OCI-LY1 (cell line): Measurements from ENCODE around the gene NBEAL1.

ENCODE experiments used
- EZH2 ChIP-seq: fragments of 200-600 bp; sonication (generic), shearing (Covaris generic); IDR thresholded peaks from 2 replicates; pipeline ENCODE4 v1.8.0; 2017; ENCODE audit warnings: borderline replicate concordance, mixed run types, mild to moderate bottlenecking, antibody characterized with exemption, low read length, moderate library complexity, mixed read lengths
- TF ChIP-seq, protein P1 (sequence below): fragments of 200-600 bp; sonication (generic), shearing (Covaris generic); IDR thresholded peaks from 2 replicates; pipeline ENCODE4 v1.5.1; 2017; ENCODE audit warnings: mild to moderate bottlenecking, antibody characterized with exemption, low read length, moderate library complexity, mixed read lengths

DNA sequence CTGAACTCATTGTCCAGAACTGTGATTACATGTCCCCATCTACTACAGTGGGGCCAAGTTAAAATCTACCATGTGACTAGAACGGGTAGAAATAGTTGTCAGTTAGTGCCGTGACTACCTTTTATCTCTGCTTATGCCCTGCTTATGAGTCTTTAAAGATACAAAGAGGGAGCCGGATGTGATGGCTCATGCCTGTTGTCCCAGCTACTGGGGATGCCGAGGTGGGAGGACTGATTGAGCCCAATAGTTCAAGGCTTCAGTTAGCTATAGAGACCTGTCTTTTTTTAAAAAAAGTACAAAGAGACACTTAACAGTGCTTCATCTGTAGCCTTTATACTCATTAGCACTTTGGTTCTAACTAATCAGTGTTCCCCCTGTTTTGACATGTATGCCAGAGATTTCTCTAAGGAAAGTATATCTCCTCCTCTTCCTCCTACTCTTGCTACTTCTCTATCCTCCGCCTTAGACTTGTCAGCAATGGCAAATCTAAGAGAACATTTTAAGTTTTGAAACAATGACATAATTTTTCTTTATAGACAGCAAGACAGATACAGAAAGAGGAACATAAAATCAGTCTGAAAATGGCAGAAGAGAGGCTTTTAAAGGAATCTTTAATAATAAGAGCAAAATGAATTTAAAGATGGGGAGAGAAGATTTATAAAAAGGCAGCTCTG lies 45.0 kb downstream of the NBEAL1 start:
- TF ChIP-seq, protein P1, sequence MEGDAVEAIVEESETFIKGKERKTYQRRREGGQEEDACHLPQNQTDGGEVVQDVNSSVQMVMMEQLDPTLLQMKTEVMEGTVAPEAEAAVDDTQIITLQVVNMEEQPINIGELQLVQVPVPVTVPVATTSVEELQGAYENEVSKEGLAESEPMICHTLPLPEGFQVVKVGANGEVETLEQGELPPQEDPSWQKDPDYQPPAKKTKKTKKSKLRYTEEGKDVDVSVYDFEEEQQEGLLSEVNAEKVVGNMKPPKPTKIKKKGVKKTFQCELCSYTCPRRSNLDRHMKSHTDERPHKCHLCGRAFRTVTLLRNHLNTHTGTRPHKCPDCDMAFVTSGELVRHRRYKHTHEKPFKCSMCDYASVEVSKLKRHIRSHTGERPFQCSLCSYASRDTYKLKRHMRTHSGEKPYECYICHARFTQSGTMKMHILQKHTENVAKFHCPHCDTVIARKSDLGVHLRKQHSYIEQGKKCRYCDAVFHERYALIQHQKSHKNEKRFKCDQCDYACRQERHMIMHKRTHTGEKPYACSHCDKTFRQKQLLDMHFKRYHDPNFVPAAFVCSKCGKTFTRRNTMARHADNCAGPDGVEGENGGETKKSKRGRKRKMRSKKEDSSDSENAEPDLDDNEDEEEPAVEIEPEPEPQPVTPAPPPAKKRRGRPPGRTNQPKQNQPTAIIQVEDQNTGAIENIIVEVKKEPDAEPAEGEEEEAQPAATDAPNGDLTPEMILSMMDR: no peak
- no peak for TF ChIP-seq EZH2
